ENCODE results near the gene NUPR2.

DNA sequence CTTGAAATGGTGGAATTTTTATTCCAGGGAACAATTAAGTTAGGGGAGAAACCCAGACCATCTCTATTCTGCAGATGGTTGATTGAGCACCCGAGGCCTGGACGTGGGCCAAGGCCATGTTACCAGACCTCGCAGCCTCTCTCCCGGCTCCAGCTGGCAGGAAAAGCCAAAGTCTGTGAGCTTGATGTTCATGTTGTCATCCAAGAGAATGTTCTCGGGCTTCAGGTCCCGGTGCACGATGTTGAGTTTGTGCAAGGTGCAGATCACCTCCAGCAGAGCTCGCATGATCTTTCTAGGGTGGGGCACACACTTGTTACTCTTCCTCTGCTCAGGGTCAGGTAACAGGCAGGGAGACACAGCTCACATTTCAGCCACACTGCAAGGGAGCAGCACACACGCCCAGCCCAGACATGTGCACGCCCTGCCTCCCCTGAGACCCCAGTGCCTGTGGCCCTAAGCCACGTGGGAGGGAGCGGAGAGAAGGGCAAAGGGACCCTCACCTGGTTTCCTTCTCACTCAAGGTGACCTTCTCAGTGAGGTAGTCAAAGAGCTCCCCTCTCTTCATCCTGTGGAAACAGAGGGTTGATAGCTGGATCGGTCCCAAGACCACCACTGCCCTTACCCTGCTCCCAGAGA, 32.9 kb downstream of the NUPR2 start:
- TF ChIP-seq, protein P1, sequence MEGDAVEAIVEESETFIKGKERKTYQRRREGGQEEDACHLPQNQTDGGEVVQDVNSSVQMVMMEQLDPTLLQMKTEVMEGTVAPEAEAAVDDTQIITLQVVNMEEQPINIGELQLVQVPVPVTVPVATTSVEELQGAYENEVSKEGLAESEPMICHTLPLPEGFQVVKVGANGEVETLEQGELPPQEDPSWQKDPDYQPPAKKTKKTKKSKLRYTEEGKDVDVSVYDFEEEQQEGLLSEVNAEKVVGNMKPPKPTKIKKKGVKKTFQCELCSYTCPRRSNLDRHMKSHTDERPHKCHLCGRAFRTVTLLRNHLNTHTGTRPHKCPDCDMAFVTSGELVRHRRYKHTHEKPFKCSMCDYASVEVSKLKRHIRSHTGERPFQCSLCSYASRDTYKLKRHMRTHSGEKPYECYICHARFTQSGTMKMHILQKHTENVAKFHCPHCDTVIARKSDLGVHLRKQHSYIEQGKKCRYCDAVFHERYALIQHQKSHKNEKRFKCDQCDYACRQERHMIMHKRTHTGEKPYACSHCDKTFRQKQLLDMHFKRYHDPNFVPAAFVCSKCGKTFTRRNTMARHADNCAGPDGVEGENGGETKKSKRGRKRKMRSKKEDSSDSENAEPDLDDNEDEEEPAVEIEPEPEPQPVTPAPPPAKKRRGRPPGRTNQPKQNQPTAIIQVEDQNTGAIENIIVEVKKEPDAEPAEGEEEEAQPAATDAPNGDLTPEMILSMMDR (IDR thresholded peaks at IDR 0.05; ENCODE audit: control extremely low read depth in 1 of 3, insufficient read depth in 1 of 3, low read depth in 1 of 3, low read length in 3 of 3) = no peak
- no peak for TF ChIP-seq GABPA (IDR thresholded peaks at IDR 0.05; ENCODE audit: borderline replicate concordance, insufficient read depth, low read length)
- TF ChIP-seq CREB1 (IDR thresholded peaks at IDR 0.05) = no peak
- no peak for TF ChIP-seq JUN (IDR thresholded peaks at IDR 0.05; ENCODE audit: low read depth, low read length)
- TF ChIP-seq PHF8 (conservative IDR thresholded peaks at IDR 0.05; ENCODE audit: low read depth, low read length) = no peak
- TF ChIP-seq, protein P2, sequence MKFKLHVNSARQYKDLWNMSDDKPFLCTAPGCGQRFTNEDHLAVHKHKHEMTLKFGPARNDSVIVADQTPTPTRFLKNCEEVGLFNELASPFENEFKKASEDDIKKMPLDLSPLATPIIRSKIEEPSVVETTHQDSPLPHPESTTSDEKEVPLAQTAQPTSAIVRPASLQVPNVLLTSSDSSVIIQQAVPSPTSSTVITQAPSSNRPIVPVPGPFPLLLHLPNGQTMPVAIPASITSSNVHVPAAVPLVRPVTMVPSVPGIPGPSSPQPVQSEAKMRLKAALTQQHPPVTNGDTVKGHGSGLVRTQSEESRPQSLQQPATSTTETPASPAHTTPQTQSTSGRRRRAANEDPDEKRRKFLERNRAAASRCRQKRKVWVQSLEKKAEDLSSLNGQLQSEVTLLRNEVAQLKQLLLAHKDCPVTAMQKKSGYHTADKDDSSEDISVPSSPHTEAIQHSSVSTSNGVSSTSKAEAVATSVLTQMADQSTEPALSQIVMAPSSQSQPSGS (IDR thresholded peaks at IDR 0.05; ENCODE audit: low read length) = no peak
- TF ChIP-seq POLR2A (IDR thresholded peaks at IDR 0.05; ENCODE audit: control extremely low read depth in 1 of 2, low read depth in 2 of 2, low read length in 2 of 2) = no peak

Data from H1 (cell line).